Dedifferentiated amniotic fluid mesenchymal stem cell (primary cell): ENCODE data around the gene HSDL1.

Experiments used
- DNase-seq: peaks from one replicate; pipeline ENCODE4 v3.0.0-alpha.2; 2016; ENCODE audit errors: extremely low spot score

The HSDL1 gene

GRCh38 chr16:84082110-84082509, 62.9 kb downstream of the HSDL1 start:
- DNase-seq = no peak

GRCh38 chr16:84081446-84081989, 63.5 kb downstream of the HSDL1 start:
- DNase-seq = no peak

- no peak for DNase-seq
These were observed 64.2 kb downstream of the HSDL1 start for GRCh38 chr16:84080813-84081212.

GRCh38 chr16:84080378-84080777, 64.6 kb downstream of the HSDL1 start:
- no peak for DNase-seq

GRCh38 chr16:84079664-84080063, 65.3 kb downstream of the HSDL1 start:
- DNase-seq = no peak

GRCh38 chr16:84075376-84075775, 69.6 kb downstream of the HSDL1 start:
- DNase-seq = no peak

- DNase-seq = no peak
These were observed 70.3 kb downstream of the HSDL1 start for GRCh38 chr16:84074721-84075120.
